Astrocyte of the hippocampus (primary cell): ENCODE measurements around the gene ERGIC1.

ENCODE experiments used
- DNase-seq: peaks from one replicate; pipeline ENCODE4 v3.0.0; 2011; ENCODE audit warnings: low read depth, low spot score

ERGIC1 gene

DNA sequence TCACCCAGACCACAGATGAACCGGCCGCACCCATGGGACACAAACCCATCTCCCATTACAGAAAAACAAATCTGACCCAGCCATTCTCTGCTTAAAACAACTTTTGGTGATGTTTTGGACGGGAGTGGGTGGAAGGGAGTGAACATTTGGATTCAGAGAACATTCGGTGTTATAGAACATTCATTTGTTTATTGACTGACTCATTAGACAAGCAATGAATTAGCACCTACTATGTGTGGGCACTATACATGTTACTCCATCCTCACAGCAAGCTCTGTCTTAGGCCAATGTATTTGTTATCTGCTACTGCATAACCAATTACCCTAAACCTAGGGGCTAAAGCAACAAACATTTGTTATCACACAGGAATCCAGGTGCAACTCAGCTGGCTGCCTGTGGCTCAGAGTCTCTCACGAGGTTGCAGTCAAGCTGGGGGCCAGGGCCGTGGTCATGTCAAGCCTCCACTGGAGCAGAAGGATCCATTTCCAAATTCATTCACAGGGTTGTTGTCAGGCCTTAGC is 5.1 kb upstream of the ERGIC1 start:
- peak; percentile 49 for DNase-seq

DNA sequence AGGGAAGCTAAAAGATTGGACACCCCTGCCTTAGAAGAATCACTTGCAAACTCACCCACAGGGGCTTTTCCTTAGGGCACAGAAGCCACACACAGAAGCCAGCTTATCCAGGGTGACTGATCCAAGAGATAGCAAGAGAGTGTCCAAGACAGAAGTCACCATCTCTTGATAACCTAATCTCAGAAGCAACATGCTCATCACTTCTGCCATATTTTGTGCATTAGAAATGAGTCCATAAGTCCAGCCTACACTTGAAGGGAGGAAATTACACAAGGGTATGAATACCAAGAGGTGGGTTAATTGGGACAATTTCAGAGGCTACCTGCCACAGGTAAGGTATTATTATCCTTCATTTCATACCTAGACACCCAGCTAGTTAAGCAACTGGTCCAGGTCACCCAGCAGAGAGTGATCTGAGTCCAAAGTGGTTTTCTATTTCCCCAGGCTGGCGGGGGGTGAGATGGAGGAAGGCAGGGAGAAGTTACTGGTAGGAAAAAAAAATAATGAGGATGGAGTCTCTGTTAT is 3.7 kb upstream of the ERGIC1 start:
- DNase-seq = no peak

DNA sequence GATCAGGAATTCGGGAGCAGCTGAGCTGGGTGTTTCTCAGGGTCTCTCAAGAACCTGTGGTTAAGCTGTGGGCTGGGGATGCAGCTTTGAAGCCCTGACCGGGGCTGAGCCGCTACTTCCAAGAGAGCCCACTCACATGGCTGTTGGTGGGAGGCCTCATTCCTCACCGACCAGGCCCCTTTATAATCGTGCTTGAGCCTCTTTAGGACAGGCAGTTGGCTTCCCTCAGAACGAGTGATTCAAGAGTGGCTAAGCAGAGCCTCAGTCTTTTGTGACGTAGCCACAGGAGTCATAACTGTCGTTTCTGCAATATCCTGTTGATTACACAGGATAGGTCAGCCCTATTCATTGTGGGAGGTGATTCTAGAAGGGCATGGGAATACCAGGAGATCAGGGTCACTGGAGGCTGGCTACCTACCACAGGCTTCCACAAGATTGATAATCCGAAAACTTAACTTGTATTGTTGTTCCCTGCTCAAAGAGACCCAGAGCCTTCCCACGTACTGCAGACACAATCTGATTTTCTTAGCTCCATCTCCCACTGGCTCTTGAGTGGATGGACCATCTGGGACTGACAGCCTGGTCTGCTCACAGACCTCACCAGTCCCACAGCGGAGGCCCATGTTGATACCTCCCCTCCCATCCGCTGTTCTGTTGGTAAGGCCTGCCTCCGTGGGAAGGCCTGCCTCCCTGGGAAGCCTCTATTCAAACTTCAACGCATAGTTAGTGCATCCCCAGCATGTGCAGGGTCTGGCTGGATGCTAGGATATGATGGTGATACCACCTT is 3.0 kb upstream of the ERGIC1 start:
- peak; percentile 75 for DNase-seq

- no peak for DNase-seq
Observed at GRCh38 chr5:172832383-172833315, 1.4 kb upstream of the ERGIC1 start.

DNA sequence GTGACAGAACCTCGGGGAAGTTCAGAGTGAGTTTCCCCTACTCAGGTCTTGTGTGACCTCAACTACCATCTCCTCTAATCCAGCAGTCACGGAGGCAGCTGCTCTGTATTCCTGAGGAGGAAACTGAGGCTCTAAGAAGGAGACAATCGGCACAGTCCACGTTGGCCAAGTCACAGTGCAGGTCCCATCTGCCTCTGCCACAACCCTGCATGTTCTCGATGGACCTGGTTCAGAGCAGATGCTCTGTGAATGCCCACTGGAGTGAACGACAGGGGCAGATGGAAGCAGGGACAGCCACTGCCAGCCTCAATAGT is 722 bp upstream of the ERGIC1 start:
- no peak for DNase-seq

GRCh38 chr5:172834415-172835289 is 601 bp downstream of the ERGIC1 start:
- DNase-seq = peak; percentile 44

DNA sequence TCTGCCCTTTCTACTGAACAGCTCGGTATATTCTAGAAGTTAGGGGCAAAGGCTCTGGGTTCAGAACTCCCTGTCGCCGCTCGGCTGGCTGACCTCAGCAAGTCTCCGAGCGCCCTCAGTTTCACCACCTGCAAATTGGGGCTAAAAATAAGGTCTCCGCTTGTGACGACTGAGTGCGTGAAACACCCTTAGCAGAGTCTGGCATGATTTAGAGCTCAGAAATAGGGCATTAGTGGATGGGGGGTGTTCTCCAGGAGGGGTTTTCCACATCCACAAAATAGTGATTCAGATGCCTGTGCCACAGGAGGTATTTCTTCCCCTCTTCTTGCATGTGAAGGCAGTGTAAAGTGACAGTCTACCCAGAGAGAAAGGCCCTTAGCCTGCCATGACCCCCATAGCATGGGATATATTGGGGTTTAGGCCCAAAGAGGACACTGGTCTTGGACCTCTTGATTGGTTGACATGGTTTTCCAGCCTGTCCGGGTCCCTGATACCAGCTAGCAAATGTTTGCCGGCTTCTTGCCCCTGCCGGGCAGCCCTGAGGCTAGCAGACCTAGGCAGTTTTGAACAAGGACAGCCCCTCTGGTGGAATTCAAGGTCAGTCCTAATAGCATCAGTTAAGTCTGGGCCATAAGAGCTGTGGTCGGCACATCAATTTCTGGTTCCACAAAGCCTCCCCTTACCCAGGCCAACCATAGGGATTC is 1.4 kb downstream of the ERGIC1 start:
- no peak for DNase-seq

DNA sequence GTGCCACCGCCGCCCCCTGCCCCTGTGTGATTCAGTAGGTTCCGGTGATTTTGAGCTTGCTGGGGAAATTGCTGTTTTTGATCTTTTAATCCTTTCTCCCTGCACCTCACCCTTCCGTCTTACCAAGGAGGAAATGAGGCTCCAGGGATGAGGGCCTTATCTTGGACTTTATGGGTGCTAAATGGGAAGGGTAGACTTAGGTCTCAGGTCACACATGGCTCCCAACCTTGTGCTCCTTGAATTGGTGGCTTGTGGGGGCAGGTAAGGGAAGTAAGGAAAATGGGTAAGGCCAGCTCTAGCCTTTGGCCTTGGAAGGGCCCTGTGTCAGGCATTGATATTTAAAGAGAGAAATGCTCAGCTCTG is 1.9 kb downstream of the ERGIC1 start:
- no peak for DNase-seq

- no peak for DNase-seq
Observed at GRCh38 chr5:172837640-172838039, 3.6 kb downstream of the ERGIC1 start.

- DNase-seq = no peak
Observed at GRCh38 chr5:172838151-172838875, 4.3 kb downstream of the ERGIC1 start.

- no peak for DNase-seq
Observed at GRCh38 chr5:172839669-172840431, 5.8 kb downstream of the ERGIC1 start.

DNA sequence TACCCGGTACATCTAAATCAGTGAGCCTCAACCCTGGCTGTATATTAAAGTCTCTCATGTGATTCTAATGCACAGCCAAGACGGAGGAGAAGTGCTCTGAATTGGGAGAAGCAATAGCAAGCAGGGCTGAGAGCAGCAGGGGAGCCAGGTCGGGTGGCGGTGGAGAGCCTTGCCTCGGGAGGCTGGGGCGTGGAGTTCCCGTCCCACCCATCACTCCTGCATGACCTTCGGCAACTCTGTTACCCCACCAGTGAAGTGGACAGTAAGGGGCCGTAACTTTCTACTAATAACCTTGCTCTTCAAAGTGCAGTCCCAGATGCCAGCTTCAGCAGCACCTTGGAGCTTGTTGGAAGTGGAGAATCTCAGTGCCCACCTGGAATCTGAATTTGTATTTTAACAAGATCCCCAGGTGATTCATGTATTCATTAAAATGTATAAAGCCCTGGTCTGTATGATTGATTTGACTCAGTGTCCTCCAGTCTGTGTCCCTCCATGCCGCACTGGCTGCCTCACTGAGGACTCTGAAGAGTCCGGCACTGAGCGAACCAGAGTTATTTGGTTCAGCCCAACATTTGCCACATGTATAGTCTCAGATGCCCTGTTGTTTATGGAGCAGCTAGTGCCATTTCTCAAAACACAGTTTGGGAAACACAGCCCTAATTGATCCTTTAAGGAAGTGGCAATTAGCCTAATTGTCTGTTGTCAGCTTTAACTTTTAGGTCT is 6.5 kb downstream of the ERGIC1 start:
- no peak for DNase-seq

DNA sequence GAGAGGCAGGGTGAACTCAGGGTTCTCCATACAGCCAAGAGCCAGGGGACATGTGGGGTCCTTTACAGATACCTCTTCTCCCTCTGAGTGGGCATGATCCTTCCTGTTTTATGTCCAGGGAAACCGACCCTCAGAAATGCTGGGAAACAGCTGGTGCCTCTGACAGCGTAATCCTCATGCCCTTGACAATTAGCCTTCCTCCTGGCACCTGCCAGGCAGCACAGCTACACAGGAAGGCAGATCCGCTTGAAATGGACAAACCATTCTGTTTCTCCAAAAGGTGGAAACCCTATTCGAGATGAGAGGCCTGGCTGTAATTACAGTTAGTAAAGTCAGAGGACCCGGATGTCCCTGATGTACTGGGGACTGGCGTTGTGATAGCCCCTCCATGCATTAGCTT is 7.2 kb downstream of the ERGIC1 start:
- no peak for DNase-seq

- no peak for DNase-seq
Observed at GRCh38 chr5:172843825-172844576, 9.9 kb downstream of the ERGIC1 start.

- DNase-seq = no peak
Observed at GRCh38 chr5:172844577-172844838, 10.5 kb downstream of the ERGIC1 start.

GRCh38 chr5:172845154-172845553 is 11.1 kb downstream of the ERGIC1 start:
- DNase-seq = no peak

DNA sequence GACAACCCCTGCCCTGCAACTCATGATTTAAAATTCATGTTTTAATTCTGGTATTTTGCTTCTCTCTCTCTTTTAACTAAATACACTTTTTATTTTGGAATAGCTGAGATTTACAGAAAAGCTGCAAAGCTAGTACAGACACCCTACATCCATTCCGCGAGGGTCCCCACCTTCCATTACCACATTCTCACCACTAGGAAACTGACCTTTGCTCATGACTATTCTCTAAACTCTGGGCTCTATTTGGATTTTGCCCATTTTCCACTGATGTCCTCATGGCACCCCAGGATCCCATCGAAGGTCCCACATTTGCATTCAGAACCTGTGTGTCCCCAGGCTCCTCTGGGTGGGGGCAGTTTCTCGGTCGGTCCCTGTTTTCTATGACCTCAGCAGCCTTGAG is 11.5 kb downstream of the ERGIC1 start:
- no peak for DNase-seq

- DNase-seq = no peak
Observed at GRCh38 chr5:172846249-172846648, 12.2 kb downstream of the ERGIC1 start.
